Measurements from ENCODE around the gene KIAA0319L. TPM values are rescaled to one million over a fixed set of nuclear protein-coding genes. Genes with fewer than 3 reads are reported as not detected.

Gene KIAA0319L
- total RNA-seq, 4 donors from 2014 or later, result 27.6 to 72.1 (median 53.8) TPM

DNA sequence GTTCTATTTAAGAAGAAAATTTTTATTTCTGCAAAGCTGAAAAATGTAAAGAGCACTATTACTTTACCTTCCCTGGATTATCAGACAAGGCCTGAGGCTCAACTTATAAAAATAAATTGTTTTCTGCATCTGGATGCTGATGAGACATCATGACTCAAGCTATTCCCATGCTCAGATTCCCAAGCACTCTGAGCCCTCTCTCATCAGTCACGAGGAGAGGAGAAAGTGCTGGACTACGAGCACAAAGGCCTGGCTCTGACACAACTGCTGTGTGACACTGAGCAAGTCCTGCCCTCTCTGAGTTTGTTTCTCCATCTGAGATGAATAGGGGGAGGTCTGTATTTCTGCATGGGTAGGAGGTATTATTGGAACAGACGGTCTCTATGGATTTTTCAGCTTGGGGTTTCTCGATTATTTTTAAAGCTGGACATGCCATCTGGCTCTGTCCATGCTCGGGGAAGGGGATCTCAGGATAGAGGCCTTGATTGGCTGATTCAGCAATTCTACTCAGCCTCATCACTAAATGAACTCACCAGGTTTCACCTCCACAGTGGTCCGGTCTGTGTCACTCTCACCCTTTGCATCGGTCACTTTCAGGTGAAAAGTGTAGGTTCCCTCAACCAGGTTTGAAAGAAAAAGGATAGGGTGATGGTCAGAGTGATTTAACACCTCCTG, 107.7 kb downstream of the KIAA0319L start:
- H3K9me3 ChIP-seq, result no peaks in the 10 kb centered on the region
- TF ChIP-seq POLR2A (IDR thresholded peaks at IDR 0.05), result no peak
- TF ChIP-seq, protein P1, sequence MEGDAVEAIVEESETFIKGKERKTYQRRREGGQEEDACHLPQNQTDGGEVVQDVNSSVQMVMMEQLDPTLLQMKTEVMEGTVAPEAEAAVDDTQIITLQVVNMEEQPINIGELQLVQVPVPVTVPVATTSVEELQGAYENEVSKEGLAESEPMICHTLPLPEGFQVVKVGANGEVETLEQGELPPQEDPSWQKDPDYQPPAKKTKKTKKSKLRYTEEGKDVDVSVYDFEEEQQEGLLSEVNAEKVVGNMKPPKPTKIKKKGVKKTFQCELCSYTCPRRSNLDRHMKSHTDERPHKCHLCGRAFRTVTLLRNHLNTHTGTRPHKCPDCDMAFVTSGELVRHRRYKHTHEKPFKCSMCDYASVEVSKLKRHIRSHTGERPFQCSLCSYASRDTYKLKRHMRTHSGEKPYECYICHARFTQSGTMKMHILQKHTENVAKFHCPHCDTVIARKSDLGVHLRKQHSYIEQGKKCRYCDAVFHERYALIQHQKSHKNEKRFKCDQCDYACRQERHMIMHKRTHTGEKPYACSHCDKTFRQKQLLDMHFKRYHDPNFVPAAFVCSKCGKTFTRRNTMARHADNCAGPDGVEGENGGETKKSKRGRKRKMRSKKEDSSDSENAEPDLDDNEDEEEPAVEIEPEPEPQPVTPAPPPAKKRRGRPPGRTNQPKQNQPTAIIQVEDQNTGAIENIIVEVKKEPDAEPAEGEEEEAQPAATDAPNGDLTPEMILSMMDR (IDR thresholded peaks at IDR 0.05), result no peak
- no peak for DNase-seq
- H3K4me1 ChIP-seq, result peaks cover 4 to 11% of the 10 kb centered on the region in 2 donors
- no peaks in the 10 kb centered on the region for H3K27me3 ChIP-seq
- H3K27ac ChIP-seq, result no peak overlapping the region
- intact Hi-C loops (cut with DNase I; ENCODE audit: low total_unique reads), result loop anchor here (5.0 kb wide), 1 partner anchor 113 kb away; no protein-coding TSS in a partner anchor
- no peak overlapping the region for H3K4me3 ChIP-seq
- no peaks in the 10 kb centered on the region for H3K36me3 ChIP-seq

DNA sequence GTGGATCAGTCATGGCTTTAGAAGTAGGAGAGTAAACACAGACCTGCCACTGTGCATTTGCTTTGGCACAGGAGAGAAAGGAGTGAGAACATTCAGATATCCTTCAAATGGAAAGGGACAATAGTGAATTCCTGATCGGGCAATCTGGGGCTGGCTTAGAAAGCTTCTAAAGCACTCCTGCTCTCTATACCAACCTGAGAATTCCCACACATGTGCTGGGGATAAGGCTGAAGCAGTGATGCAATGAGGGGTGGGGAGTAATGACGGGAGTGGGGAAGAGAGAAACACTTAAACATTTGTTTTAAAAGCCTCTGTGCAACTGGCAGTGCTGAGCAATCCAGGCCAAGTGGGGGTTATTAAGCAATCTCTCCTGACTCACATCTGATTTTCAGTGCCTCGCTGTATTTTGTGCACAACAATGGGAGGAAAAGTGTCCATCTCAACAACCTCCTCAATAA, 108.8 kb downstream of the KIAA0319L start:
- H3K9me3 ChIP-seq, result no peaks in the 10 kb centered on the region
- TF ChIP-seq, protein P1 (IDR thresholded peaks at IDR 0.05), result no peak
- TF ChIP-seq POLR2A (IDR thresholded peaks at IDR 0.05), result no peak
- H3K36me3 ChIP-seq, result no peaks in the 10 kb centered on the region
- H3K27ac ChIP-seq, result no peak overlapping the region
- intact Hi-C loops (cut with DNase I; ENCODE audit: low total_unique reads), result no loop called here
- no peak overlapping the region for H3K4me3 ChIP-seq
- no peaks in the 10 kb centered on the region for H3K27me3 ChIP-seq
- no peak for DNase-seq
- peaks cover 4 to 11% of the 10 kb centered on the region in 2 donors for H3K4me1 ChIP-seq

- Histone ChIP-seq H3K4me3 (no peak overlapping the region), H3K36me3 (no peaks in the 10 kb centered on the region), H3K27ac (no peak overlapping the region), H3K4me1 (peaks cover 4 to 10% of the 10 kb centered on the region in 2 donors), H3K9me3 (no peaks in the 10 kb centered on the region), H3K27me3 (no peaks in the 10 kb centered on the region)
- intact Hi-C loops (cut with DNase I; ENCODE audit: low total_unique reads), result no loop called here
- TF ChIP-seq, protein P1 (IDR thresholded peaks at IDR 0.05), result no peak
- no peak for TF ChIP-seq POLR2A (IDR thresholded peaks at IDR 0.05)
- no peak for DNase-seq
These were observed 109.9 kb downstream of the KIAA0319L start for GRCh38 chr1:35447278-35447677.

DNA sequence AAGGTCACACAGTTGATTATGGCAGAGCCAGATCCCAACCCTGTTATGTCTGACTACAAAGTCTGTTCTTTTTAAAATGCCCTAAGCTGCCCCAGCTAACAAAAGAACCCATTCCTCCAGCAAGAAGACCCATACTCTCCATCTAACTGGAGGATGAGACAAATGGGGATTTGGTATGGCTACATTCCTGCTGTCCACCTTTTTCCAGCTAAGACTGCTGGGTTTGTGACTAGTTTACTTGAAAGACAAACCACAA, 112.8 kb downstream of the KIAA0319L start:
- Histone ChIP-seq H3K4me3 (no peak overlapping the region), H3K27me3 (no peaks in the 10 kb centered on the region), H3K36me3 (no peaks in the 10 kb centered on the region), H3K4me1 (no peaks in the 10 kb centered on the region), H3K9me3 (no peaks in the 10 kb centered on the region), H3K27ac (no peak overlapping the region)
- TF ChIP-seq, protein P1 (IDR thresholded peaks at IDR 0.05), result no peak
- no peak for TF ChIP-seq POLR2A (IDR thresholded peaks at IDR 0.05)
- DNase-seq, result no peak
- intact Hi-C loops (cut with DNase I; ENCODE audit: low total_unique reads), result no loop called here

DNA sequence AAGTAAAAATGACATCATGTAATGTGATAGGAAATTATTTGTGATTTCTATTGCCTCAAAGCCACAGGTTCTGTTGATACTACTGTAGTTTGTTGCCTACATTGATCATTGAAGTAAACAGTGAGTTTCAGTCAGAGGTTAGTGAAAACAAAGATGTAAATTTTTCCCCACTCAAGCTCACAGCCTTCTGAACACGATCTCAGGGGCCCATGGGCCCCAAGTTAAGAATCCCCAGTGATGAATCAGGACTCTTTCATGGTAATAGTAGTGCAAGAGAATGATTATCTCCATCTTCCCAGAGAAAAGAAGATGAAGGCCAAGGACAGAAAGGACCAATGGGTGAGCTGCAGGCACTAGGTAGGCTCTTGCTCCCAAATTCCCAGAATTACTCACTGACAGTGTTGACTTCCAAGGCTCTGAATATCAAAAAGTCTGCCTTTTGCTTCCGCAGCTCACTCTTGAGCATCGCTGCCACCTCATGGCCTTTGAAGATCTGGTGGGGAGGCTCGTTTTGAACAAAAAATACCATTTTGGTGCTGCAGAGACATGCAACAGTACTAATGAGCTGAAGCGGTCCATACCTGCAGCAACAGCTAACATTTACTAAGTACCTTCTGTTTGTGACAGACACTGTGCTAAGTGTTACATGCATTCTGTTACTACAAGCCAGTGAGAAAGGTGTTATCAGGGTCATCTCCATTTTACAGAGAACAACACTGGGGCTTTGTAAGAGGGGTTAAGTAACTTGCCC, 113.3 kb downstream of the KIAA0319L start:
- no peak overlapping the region for H3K4me3 ChIP-seq
- H3K4me1 ChIP-seq, result no peaks in the 10 kb centered on the region
- TF ChIP-seq POLR2A (IDR thresholded peaks at IDR 0.05), result no peak
- TF ChIP-seq, protein P1 (IDR thresholded peaks at IDR 0.05), result no peak
- intact Hi-C loops (cut with DNase I; ENCODE audit: low total_unique reads), result no loop called here
- DNase-seq, result no peak
- H3K36me3 ChIP-seq, result no peaks in the 10 kb centered on the region
- no peaks in the 10 kb centered on the region for H3K27me3 ChIP-seq
- no peaks in the 10 kb centered on the region for H3K9me3 ChIP-seq
- H3K27ac ChIP-seq, result no peak overlapping the region

Data from uterus (tissue), 4 donors.